Rectal smooth muscle tissue (tissue), 1 donor: ENCODE measurements around the gene CATSPER4.

ENCODE experiments used
- H3K27ac ChIP-seq: one replicate; pipeline ENCODE4 v1.7.0; 2013; ENCODE audit warnings: low read depth, low read length, inconsistent platforms
- H3K27me3 ChIP-seq: one replicate; pipeline ENCODE4 v1.7.0; 2013; ENCODE audit warnings: low read length; ENCODE audit not compliant: control insufficient read depth, insufficient read depth
- H3K36me3 ChIP-seq: one replicate; pipeline ENCODE4 v1.7.0; 2013; ENCODE audit warnings: low read length; ENCODE audit not compliant: control insufficient read depth, insufficient read depth
- H3K4me1 ChIP-seq: one replicate; pipeline ENCODE4 v1.7.0; 2013; ENCODE audit warnings: low read length; ENCODE audit not compliant: control insufficient read depth, insufficient read depth
- H3K4me3 ChIP-seq: one replicate; pipeline ENCODE4 v1.7.0; 2013; ENCODE audit warnings: low read length
- H3K9ac ChIP-seq: one replicate; pipeline ENCODE4 v1.7.0; 2013; ENCODE audit warnings: low read length

The CATSPER4 gene

DNA sequence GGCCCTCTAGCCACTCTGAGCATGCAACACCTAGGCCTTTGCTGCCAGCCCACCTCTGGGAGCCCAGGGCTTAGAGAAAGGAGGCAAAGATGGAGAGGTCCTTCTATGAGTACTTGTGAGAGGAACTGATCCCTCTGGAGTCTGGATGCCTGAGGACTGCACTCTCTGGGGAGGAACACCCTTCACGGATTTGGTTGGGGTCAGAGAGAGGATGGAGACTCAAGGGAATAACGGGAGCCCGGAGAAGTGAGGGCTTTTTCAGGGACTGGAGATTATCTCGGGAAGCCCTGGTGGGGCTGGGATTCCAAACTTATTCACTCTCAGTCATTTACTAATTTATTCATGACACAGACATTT lies 21.2 kb upstream of the CATSPER4 start:
- Histone ChIP-seq H3K4me3 (no peak overlapping the region), H3K27me3 (no peaks in the 10 kb centered on the region), H3K36me3 (no peaks in the 10 kb centered on the region), H3K27ac (peak overlapping the region; percentile 56), H3K4me1 (peaks cover 5% of the 10 kb centered on the region), H3K9ac (no peak overlapping the region)

GRCh38 chr1:26169669-26170471 lies 20.5 kb upstream of the CATSPER4 start, which contains the start of gene ZNF593:
Gene ZNF593 (plus strand): TSS chr1:26169908. CDS start chr1:26169984, 76 bp downstream.
- Histone ChIP-seq H3K27me3 (no peaks in the 10 kb centered on the region), H3K27ac (peak within 1 kb of the TSS; percentile 56), H3K36me3 (no peaks in the 10 kb centered on the region), H3K9ac (peak within 1 kb of the TSS; percentile 83), H3K4me1 (peaks cover 5% of the 10 kb centered on the region), H3K4me3 (peak within 1 kb of the TSS; percentile 76)

DNA sequence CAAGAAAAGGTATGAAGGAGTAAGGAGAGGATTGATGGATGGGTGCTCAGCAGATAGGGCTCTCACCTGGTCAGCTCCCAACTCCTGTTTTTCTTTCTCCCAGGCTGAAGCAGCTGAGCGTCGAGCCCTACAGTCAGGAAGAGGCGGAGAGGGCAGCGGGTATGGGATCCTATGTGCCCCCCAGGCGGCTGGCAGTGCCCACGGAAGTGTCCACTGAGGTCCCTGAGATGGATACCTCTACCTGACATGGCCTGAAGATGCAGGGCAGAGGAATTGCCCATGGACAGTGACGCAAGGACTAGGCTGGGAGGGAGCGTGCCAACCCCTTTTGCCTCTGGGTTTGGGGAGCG lies 20.0 kb upstream of the CATSPER4 start:
- Histone ChIP-seq H3K4me1 (peaks cover 5% of the 10 kb centered on the region), H3K9ac (no peak overlapping the region), H3K27me3 (no peaks in the 10 kb centered on the region), H3K27ac (no peak overlapping the region), H3K36me3 (no peaks in the 10 kb centered on the region), H3K4me3 (peak overlapping the region; percentile 76)

- Histone ChIP-seq H3K9ac (no peak within 1 kb of the TSS), H3K4me1 (peaks cover 5% of the 10 kb centered on the region), H3K4me3 (peak within 1 kb of the TSS; percentile 76), H3K27ac (no peak within 1 kb of the TSS), H3K27me3 (no peaks in the 10 kb centered on the region), H3K36me3 (no peaks in the 10 kb centered on the region)
Measured at GRCh38 chr1:26171084-26172072, 19.0 kb upstream of the CATSPER4 start, which contains the start of gene ZNF593OS. Gene ZNF593OS (minus strand): TSS chr1:26171832. CDS start chr1:26171661, 171 bp downstream.

- Histone ChIP-seq H3K9ac (no peak overlapping the region), H3K27ac (no peak overlapping the region), H3K4me3 (no peak overlapping the region), H3K4me1 (peaks cover 3% of the 10 kb centered on the region), H3K36me3 (no peaks in the 10 kb centered on the region), H3K27me3 (no peaks in the 10 kb centered on the region)
Measured at GRCh38 chr1:26175346-26175745, 15.1 kb upstream of the CATSPER4 start.

GRCh38 chr1:26177182-26177684 lies 13.2 kb upstream of the CATSPER4 start, which contains the start of gene CNKSR1:
Gene CNKSR1 (plus strand): TSS chr1:26177491. CDS start chr1:26177548, 57 bp downstream.
- H3K36me3 ChIP-seq = no peaks in the 10 kb centered on the region
- no peaks in the 10 kb centered on the region for H3K27me3 ChIP-seq
- H3K27ac ChIP-seq = no peak within 1 kb of the TSS
- peak within 1 kb of the TSS; percentile 43 for H3K4me3 ChIP-seq
- no peaks in the 10 kb centered on the region for H3K4me1 ChIP-seq
- H3K9ac ChIP-seq = no peak within 1 kb of the TSS

DNA sequence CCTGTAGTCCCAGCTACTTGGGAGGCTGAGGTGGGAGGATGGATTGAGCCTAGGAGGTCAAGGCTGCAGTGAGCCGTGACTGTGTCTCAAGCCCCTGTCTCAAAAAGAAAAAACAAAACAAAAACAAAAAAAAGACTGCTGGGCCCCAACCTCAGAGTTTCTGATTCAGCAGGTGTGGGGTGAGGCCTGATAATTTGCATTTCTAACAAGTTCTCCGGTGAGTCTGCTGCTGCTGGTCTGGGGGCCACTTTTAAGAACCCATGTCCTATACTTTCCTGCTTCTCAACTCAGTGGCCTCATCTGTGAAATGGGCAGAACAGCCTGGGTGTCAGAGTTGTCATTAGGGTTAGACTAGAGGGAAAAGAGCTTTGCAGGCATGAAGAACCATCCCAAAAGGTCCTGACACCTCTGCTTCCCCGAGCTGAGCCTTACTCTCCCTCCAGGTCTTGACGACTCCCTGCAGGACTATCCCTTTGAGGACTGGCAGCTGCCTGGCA lies 10.3 kb upstream of the CATSPER4 start:
- Histone ChIP-seq H3K4me1 (no peaks in the 10 kb centered on the region), H3K36me3 (no peaks in the 10 kb centered on the region), H3K4me3 (no peak overlapping the region), H3K9ac (no peak overlapping the region), H3K27me3 (no peaks in the 10 kb centered on the region), H3K27ac (no peak overlapping the region)

DNA sequence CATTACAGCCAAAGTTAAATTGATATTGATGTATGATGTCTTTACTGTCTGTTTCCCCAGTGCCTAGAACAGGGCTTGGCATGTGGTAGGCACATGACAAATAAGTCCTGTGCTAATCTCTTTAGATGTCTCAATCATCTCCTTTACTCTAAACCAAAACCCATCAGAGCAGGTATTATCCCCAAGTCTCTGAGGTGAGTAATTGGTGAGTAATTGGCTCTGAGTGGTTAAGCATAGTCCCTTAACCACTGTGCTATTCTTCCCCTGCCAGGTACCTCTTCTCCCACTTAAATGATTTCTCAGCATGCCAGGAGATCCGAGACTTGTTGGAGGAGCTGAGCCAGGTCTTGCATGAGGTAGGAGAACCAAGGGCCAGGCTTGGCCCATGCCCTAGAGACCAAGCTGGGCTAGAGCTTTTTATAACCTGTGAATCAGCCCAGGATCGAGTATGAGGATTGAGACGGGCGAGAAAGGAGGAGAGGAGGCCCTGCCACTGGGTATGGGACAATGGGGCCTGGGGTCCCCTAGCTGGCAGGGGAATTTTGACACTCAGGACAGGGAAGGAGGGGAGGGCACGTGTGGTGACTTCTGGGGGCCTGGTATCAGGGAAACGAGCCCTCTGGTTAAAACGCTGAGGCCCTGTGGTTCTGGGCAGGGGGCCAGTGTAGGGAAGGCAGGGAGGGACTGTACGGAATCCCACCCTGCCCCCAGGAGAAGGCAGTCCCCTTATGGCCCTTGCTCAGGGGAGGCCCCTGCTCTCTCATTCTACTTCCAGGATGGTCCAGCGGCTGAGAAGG lies 8.6 kb upstream of the CATSPER4 start:
- Histone ChIP-seq H3K36me3 (no peaks in the 10 kb centered on the region), H3K4me3 (no peak overlapping the region)

DNA sequence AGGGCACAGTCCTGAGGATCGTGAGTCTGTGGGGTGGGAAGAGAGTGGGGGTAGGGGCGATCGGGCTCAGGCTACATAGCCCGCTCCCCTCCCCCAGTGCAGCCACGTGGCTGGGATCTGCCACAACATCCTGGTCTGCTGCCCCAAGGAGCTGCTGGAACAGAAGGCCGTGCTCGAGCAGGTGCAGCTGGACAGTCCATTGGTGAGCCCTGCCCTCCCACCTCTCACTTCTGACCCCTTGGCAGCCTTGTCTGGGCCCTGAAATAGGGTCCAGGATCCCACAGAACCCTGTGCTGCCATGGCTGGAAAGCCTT lies 8.1 kb upstream of the CATSPER4 start:
- Histone ChIP-seq H3K4me1 (no peaks in the 10 kb centered on the region), H3K4me3 (no peak overlapping the region), H3K36me3 (no peaks in the 10 kb centered on the region), H3K27me3 (no peaks in the 10 kb centered on the region), H3K27ac (no peak overlapping the region), H3K9ac (no peak overlapping the region)

More for the DNA sequence above, 8.6 kb upstream of the CATSPER4 start:
- H3K27me3 ChIP-seq = no peaks in the 10 kb centered on the region
- no peak overlapping the region for H3K27ac ChIP-seq
- no peaks in the 10 kb centered on the region for H3K4me1 ChIP-seq
- H3K9ac ChIP-seq = no peak overlapping the region

GRCh38 chr1:26184086-26184485 lies 6.3 kb upstream of the CATSPER4 start:
- no peaks in the 10 kb centered on the region for H3K36me3 ChIP-seq
- no peak overlapping the region for H3K4me3 ChIP-seq
- H3K4me1 ChIP-seq = no peaks in the 10 kb centered on the region
- no peak overlapping the region for H3K27ac ChIP-seq
- H3K27me3 ChIP-seq = no peaks in the 10 kb centered on the region
- no peak overlapping the region for H3K9ac ChIP-seq

- no peak overlapping the region for H3K4me3 ChIP-seq
- no peaks in the 10 kb centered on the region for H3K4me1 ChIP-seq
- H3K27ac ChIP-seq = no peak overlapping the region
- H3K36me3 ChIP-seq = no peaks in the 10 kb centered on the region
- no peaks in the 10 kb centered on the region for H3K27me3 ChIP-seq
- H3K9ac ChIP-seq = no peak overlapping the region
Measured at GRCh38 chr1:26184883-26185282, 5.5 kb upstream of the CATSPER4 start.
